Measurements from ENCODE around the gene ZFP36L1. TPM values are rescaled to one million over a fixed set of nuclear protein-coding genes. Genes with fewer than 3 reads are reported as not detected.

The ZFP36L1 gene
- total RNA-seq, 1 donor from 2014 or later = 15.5 TPM

DNA sequence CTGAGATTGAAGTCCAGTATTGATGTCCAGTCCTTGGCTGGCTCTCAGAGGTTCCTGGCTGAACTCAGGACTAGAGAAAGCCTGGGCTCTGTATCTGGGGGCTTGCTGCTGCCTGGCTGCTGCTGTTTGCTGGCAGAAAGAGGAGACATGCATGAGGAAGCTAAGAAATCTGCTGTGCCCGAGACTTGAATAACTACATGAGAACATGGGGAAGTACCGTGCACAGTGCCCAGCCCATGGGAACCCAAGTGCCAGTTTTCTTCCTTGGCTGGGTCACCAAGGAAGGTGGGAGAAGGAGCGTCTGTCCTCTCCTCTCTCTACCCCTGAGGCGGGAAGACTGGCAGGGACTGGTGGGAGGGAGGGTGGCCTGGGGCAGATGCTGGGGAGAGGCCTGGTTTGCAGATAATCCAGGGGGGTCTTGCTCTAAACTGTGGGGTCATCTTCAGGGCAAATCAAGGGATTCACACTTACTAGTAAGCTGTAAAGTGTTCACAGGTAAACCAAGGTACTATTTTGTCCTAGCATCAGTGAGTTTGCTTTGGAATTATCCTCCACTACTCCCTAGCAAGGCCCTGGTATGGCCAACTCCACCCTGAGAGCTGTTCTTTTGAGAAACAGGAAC lies 13.8 kb upstream of the ZFP36L1 start:
- no peaks in the 10 kb centered on the region for H3K36me3 ChIP-seq (ENCODE audit: control insufficient read depth, insufficient read depth, low read length)
- no peak for DNase-seq (ENCODE audit: low read depth)
- no peak for FAIRE-seq
- no peak overlapping the region for H3K4me3 ChIP-seq (ENCODE audit: low read depth, low read length)
- TF ChIP-seq, protein P1, sequence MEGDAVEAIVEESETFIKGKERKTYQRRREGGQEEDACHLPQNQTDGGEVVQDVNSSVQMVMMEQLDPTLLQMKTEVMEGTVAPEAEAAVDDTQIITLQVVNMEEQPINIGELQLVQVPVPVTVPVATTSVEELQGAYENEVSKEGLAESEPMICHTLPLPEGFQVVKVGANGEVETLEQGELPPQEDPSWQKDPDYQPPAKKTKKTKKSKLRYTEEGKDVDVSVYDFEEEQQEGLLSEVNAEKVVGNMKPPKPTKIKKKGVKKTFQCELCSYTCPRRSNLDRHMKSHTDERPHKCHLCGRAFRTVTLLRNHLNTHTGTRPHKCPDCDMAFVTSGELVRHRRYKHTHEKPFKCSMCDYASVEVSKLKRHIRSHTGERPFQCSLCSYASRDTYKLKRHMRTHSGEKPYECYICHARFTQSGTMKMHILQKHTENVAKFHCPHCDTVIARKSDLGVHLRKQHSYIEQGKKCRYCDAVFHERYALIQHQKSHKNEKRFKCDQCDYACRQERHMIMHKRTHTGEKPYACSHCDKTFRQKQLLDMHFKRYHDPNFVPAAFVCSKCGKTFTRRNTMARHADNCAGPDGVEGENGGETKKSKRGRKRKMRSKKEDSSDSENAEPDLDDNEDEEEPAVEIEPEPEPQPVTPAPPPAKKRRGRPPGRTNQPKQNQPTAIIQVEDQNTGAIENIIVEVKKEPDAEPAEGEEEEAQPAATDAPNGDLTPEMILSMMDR (IDR thresholded peaks at IDR 0.05; ENCODE audit: insufficient read depth, low read length, severe bottlenecking) = no peak
- no peaks in the 10 kb centered on the region for H3K27me3 ChIP-seq (ENCODE audit: control insufficient read depth, insufficient read depth, low read length)

DNA sequence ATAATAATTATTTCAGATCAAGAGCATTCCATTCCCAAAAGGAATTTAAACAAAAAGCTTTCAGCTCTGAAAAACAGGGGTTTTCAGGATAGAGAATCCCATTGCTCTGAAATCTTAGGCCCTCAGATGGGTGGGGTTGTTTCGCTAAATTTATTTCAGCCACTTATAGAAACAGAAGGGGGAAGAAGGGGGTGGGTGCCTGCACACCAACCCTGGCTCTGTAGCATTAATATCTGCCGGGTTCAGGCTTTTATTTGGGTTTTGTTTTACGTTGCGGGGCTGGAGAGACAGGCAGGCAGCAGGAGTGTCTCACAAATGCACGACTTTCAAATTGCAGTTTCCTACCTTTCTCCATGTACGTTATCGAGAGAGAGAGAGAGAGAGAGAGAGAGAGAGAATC lies 12.5 kb upstream of the ZFP36L1 start:
- no peaks in the 10 kb centered on the region for H3K27me3 ChIP-seq (ENCODE audit: control insufficient read depth, insufficient read depth, low read length)
- no peaks in the 10 kb centered on the region for H3K36me3 ChIP-seq (ENCODE audit: control insufficient read depth, insufficient read depth, low read length)
- FAIRE-seq = no peak
- no peak overlapping the region for H3K4me3 ChIP-seq (ENCODE audit: low read depth, low read length)
- TF ChIP-seq, protein P1 (IDR thresholded peaks at IDR 0.05; ENCODE audit: insufficient read depth, low read length, severe bottlenecking) = no peak
- no peak for DNase-seq (ENCODE audit: low read depth)

DNA sequence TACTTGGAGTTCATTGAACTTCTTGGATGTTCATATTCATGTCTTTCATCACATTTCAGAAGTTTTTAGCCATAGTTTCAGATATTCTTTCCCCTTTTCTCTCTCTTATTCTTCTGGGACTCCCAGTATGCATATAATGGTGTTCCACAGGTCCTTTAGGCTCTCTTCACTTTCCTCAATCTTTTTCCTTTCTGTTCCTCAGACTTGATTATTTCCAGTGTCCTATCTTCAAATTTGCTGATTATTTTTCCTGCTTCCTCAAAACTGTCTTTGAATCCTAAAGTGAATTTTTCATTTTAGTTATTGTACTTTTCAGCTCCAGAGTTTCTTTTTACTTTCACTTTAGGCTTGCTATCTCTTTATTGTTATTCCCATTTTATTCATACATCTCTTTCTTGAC lies 8.8 kb upstream of the ZFP36L1 start:
- H3K4me3 ChIP-seq (ENCODE audit: low read depth, low read length) = no peak overlapping the region

DNA sequence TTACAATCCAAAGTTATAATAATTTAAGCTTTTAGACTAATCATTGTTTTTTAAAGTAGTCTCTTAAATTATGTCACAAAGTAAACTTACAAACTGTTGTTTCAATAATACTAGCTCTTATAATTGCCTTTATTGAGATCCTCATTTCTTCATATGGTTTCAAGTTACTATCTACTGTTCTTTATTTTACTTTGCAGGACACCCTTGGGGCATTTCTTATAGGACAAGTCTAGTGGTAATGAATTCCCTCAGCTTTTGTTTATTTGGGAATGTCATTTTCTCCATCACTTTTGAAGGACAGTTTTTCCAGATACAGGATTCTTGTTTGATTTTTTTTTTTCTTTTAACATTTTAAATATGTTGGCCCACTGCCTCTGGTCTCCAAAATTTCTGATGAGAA lies 8.1 kb upstream of the ZFP36L1 start:
- FAIRE-seq (no peak), DNase-seq (ENCODE audit: low read depth) (no peak)

More for the DNA sequence above, 8.8 kb upstream of the ZFP36L1 start:
- Histone ChIP-seq H3K36me3 (ENCODE audit: control insufficient read depth, insufficient read depth, low read length) (no peaks in the 10 kb centered on the region), H3K27me3 (ENCODE audit: control insufficient read depth, insufficient read depth, low read length) (no peaks in the 10 kb centered on the region)
- TF ChIP-seq, protein P1 (IDR thresholded peaks at IDR 0.05; ENCODE audit: insufficient read depth, low read length, severe bottlenecking) = no peak
- DNase-seq (ENCODE audit: low read depth) (no peak), FAIRE-seq (no peak)

DNA sequence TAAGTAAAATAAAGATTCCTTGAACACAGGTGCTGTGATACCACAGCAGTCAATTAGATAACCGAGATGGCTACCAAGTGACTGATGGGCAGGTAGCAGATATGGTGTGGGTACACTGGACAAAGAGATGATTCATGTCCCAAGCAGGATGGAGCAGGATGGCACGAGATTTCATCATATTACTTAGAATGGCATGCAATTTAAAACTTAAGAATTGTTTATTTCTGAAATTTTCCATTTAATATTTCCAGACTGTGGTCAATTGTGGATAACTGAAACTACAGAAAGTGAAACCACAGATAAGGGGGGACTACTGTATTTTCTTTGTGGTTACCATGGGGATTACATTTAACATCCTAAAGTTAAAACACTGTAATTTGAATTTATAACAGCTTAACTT lies 7.5 kb upstream of the ZFP36L1 start:
- DNase-seq (ENCODE audit: low read depth) = peak; percentile 35
- TF ChIP-seq, protein P1 (IDR thresholded peaks at IDR 0.05; ENCODE audit: insufficient read depth, low read length, severe bottlenecking) = no peak
- H3K27me3 ChIP-seq (ENCODE audit: control insufficient read depth, insufficient read depth, low read length) = no peaks in the 10 kb centered on the region
- no peaks in the 10 kb centered on the region for H3K36me3 ChIP-seq (ENCODE audit: control insufficient read depth, insufficient read depth, low read length)
- no peak overlapping the region for H3K4me3 ChIP-seq (ENCODE audit: low read depth, low read length)
- no peak for FAIRE-seq

More for the DNA sequence above, 8.1 kb upstream of the ZFP36L1 start:
- no peaks in the 10 kb centered on the region for H3K36me3 ChIP-seq (ENCODE audit: control insufficient read depth, insufficient read depth, low read length)
- no peaks in the 10 kb centered on the region for H3K27me3 ChIP-seq (ENCODE audit: control insufficient read depth, insufficient read depth, low read length)
- TF ChIP-seq, protein P1 (IDR thresholded peaks at IDR 0.05; ENCODE audit: insufficient read depth, low read length, severe bottlenecking) = no peak
- H3K4me3 ChIP-seq (ENCODE audit: low read depth, low read length) = no peak overlapping the region

DNA sequence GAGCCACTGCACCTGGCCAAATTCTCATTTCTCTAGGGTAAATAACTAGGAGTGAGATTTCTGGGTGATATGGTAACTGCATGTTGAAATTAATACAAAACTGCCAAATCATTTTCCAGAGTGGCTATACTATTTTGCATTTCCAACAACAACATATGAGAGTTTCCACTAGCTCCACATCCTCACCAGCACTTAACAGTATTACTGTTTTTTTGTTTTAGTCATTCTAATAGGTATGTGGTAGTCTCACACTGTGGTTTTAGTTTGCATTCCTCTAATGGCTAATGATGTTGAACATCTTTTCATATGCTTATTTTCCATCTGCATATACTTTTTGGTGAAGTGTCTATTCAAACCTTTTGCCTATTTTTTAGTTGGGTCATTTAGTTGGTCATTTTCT lies 5.8 kb upstream of the ZFP36L1 start:
- H3K27me3 ChIP-seq (ENCODE audit: control insufficient read depth, insufficient read depth, low read length) = no peaks in the 10 kb centered on the region
- DNase-seq (ENCODE audit: low read depth) (no peak), FAIRE-seq (no peak)
- TF ChIP-seq, protein P1 (IDR thresholded peaks at IDR 0.05; ENCODE audit: insufficient read depth, low read length, severe bottlenecking) = no peak
- H3K4me3 ChIP-seq (ENCODE audit: low read depth, low read length) = no peak overlapping the region
- H3K36me3 ChIP-seq (ENCODE audit: control insufficient read depth, insufficient read depth, low read length) = no peaks in the 10 kb centered on the region
